GM18519 (cell line): ENCODE measurements around the gene PACRG.

Experiments
- ATAC-seq: cut with Tn5 transposase; IDR thresholded peaks from one replicate; pipeline ENCODE4 v1.9.1; 2021; ENCODE audit warnings: mild to moderate bottlenecking, moderate library complexity; ENCODE audit not compliant: unreplicated experiment, low FRiP score

PACRG gene

GRCh38 chr6:163356324-163356723 lies 628.5 kb downstream of the PACRG start:
- ATAC-seq, result no peak

GRCh38 chr6:163356743-163357142 lies 629.0 kb downstream of the PACRG start:
- no peak for ATAC-seq

- ATAC-seq, result no peak
Observed at GRCh38 chr6:163364641-163365040, 636.9 kb downstream of the PACRG start.
